ENCODE data around the gene QPRT. TPM values are rescaled to one million over a fixed set of nuclear protein-coding genes. Genes with fewer than 3 reads are reported as not detected.

The QPRT gene
- total and polyA plus RNA-seq, 7 experiments from 2014 or later: 0.54 to 6.5 (median 0.90) TPM

DNA sequence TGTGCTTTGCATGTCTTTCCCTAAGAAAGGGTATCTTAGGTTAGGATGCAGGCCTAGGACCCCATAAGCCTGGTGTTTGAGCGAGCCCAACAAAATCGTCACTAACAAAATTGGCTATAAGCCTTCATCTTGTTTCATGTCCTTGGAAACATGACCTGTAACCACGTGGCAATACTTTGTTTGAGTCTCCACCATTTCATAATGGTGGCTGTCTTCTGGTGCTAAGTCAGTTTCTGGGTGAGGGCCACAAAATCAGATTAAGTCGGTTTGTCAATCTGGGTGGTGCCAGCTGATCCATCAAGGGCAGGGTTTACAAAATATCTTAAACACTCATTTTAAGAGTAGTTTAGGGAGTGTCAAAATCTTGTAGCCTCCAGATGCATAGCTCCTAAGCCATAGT, 33.8 kb downstream of the QPRT start:
- Mint-ChIP-seq H3K27me3 (peaks cover 0 to 18% (median 0%) of the 10 kb centered on the region in 5 donors), H3K4me3 (no peak overlapping the region), H3K9me3 (no peaks in the 10 kb centered on the region), H3K4me1 (peaks cover 8 to 15% (median 12%) of the 10 kb centered on the region in 7 donors), H3K36me3 (no peaks in the 10 kb centered on the region), H3K27ac (peak overlapping the region in 1 of 9 donors; percentile 20)
- Histone ChIP-seq H3K4me3 (ENCODE audit: low read length) (no peak overlapping the region), H3K9me3 (ENCODE audit: control insufficient read depth in 2 of 3, low read length in 3 of 3) (no peaks in the 10 kb centered on the region), H3K27me3 (ENCODE audit: control insufficient read depth in 2 of 2, insufficient read depth in 2 of 2, low read length in 2 of 2) (no peaks in the 10 kb centered on the region), H3K27ac (ENCODE audit: low read depth, low read length) (no peak overlapping the region), H3K4me1 (ENCODE audit: control insufficient read depth in 2 of 2, insufficient read depth in 2 of 2, low read length in 2 of 2) (peaks cover 6% of the 10 kb centered on the region in 2 donors), H3K36me3 (ENCODE audit: control insufficient read depth in 2 of 3, insufficient read depth in 3 of 3, low read length in 3 of 3) (no peaks in the 10 kb centered on the region)
- CTCF ChIA-PET: interaction anchor here (0.8 to 14.9 kb wide), 3 partner anchors 8 to 17 kb away, joined by 3 to 134 read pairs (median 5); no protein-coding TSS in a partner anchor
- POLR2A ChIA-PET: interaction anchor here (0.6 to 4.5 kb wide), 7 partner anchors 11 to 78 kb away, joined by 3 to 28 read pairs (median 4); partner anchors contain the start of gene KIF22
- DNase-seq (no peak), ATAC-seq (no peak)
- intact Hi-C loops (cut with micrococcal nuclease): no loop called here

DNA sequence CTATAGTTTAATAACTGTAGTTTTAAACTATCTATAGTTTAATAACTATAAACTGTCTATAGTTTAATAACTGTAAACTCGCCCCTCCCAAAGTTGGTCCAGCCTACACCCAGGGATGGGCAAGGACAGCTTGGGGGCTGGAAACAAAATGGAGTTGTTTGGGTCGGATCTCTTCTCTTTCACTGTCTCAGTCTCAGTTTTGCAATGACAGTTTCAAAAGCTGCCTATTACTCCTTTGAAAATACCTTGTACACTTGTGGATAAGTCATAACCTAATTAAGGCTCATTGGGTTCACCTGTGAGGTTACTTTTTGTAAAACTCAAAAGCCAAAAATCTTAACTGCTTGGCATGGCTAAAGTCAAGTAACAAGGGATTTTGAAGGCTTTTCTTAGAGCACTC, 35.4 kb downstream of the QPRT start:
- H3K36me3 Mint-ChIP-seq: no peaks in the 10 kb centered on the region
- Histone ChIP-seq H3K9me3 (ENCODE audit: control insufficient read depth in 2 of 3, low read length in 3 of 3) (no peaks in the 10 kb centered on the region), H3K4me3 (ENCODE audit: low read length) (no peak overlapping the region), H3K36me3 (ENCODE audit: control insufficient read depth in 2 of 3, insufficient read depth in 3 of 3, low read length in 3 of 3) (no peaks in the 10 kb centered on the region), H3K4me1 (ENCODE audit: control insufficient read depth in 2 of 2, insufficient read depth in 2 of 2, low read length in 2 of 2) (peaks cover 6% of the 10 kb centered on the region in 2 donors), H3K27ac (ENCODE audit: low read depth, low read length) (no peak overlapping the region), H3K27me3 (ENCODE audit: control insufficient read depth in 2 of 2, insufficient read depth in 2 of 2, low read length in 2 of 2) (no peaks in the 10 kb centered on the region)
- peaks cover 8 to 15% (median 12%) of the 10 kb centered on the region in 7 donors for H3K4me1 Mint-ChIP-seq
- H3K4me3 Mint-ChIP-seq: no peak overlapping the region
- no peak for DNase-seq
- ChIA-PET CTCF (interaction anchor here (1.7 to 14.9 kb wide), 2 partner anchors 14 to 16 kb away, joined by 9 to 134 read pairs; no protein-coding TSS in a partner anchor), POLR2A (interaction anchor here (1.0 to 4.8 kb wide), 4 partner anchors 9 to 31 kb away, joined by 3 to 34 read pairs (median 3); no protein-coding TSS in a partner anchor)
- H3K27me3 Mint-ChIP-seq: peaks cover 0 to 22% (median 0%) of the 10 kb centered on the region in 5 donors
- no peak for ATAC-seq
- no peaks in the 10 kb centered on the region for H3K9me3 Mint-ChIP-seq
- intact Hi-C loops (cut with micrococcal nuclease): no loop called here
- H3K27ac Mint-ChIP-seq: no peak overlapping the region

DNA sequence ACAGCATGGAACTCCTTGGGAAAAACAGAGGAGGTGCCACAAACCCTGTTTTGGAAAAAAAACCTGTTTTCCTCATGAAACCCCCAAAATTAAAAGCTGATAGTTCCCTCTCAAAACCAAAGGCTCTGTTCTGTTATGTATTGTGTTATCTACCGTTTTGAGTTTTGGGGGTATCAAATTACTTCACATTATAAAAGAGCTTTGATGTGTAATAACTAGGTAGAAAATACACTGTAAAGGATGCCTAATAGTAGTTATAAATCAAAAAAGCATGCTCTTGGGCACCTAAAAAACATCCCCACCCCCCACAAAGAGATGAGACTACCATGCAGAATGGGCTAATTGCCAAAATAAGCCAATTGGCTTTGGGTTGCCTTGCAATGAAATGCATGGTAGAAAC, 36.0 kb downstream of the QPRT start:
- intact Hi-C loops (cut with micrococcal nuclease): no loop called here
- no peaks in the 10 kb centered on the region for H3K9me3 Mint-ChIP-seq
- no peaks in the 10 kb centered on the region for H3K36me3 Mint-ChIP-seq
- no peak overlapping the region for H3K4me3 ChIP-seq (ENCODE audit: low read length)
- H3K27me3 Mint-ChIP-seq: peaks cover 0 to 20% (median 0%) of the 10 kb centered on the region in 5 donors
- H3K36me3 ChIP-seq (ENCODE audit: control insufficient read depth in 2 of 3, insufficient read depth in 3 of 3, low read length in 3 of 3): no peaks in the 10 kb centered on the region
- ATAC-seq (no peak), DNase-seq (no peak)
- no peaks in the 10 kb centered on the region for H3K9me3 ChIP-seq (ENCODE audit: control insufficient read depth in 2 of 3, low read length in 3 of 3)
- peaks cover 3 to 6% of the 10 kb centered on the region in 2 donors for H3K4me1 ChIP-seq (ENCODE audit: control insufficient read depth in 2 of 2, insufficient read depth in 2 of 2, low read length in 2 of 2)
- H3K27me3 ChIP-seq (ENCODE audit: control insufficient read depth in 2 of 2, insufficient read depth in 2 of 2, low read length in 2 of 2): no peaks in the 10 kb centered on the region
- ChIA-PET CTCF (interaction anchor here (1.7 to 14.9 kb wide), 2 partner anchors 15 kb away, joined by 9 to 134 read pairs; no protein-coding TSS in a partner anchor), POLR2A (interaction anchor here (0.6 to 4.8 kb wide), 5 partner anchors 8 to 79 kb away, joined by 3 to 34 read pairs (median 3); no protein-coding TSS in a partner anchor)
- no peak overlapping the region for H3K27ac Mint-ChIP-seq
- peaks cover 8 to 11% (median 9%) of the 10 kb centered on the region in 7 donors for H3K4me1 Mint-ChIP-seq
- H3K27ac ChIP-seq (ENCODE audit: low read depth, low read length): no peak overlapping the region
- H3K4me3 Mint-ChIP-seq: no peak overlapping the region

DNA sequence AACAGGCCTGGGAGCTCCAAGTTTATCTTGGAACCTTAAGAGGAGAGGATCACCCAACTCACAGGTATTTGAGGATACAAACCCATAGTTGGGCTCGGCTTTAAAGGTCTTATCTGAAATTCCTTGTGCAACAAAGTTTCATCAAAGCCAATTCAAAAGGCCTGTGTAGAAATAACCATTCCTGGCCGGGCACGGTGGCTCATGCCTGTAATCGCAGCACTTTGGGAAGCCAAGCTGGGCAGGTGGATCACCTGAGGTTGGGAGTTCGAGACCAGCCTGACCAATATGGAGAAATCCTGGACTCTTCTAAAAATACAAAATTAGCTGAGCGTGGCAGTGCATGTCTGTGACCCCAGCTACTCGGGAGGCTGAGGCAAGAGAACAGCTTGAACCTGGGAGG, 38.1 kb downstream of the QPRT start:
- H3K27ac ChIP-seq (ENCODE audit: low read depth, low read length): no peak overlapping the region
- H3K4me1 Mint-ChIP-seq: peaks cover 8 to 12% (median 11%) of the 10 kb centered on the region in 7 donors
- ChIA-PET CTCF (interaction anchor here (0.8 to 14.9 kb wide), 4 partner anchors 17 to 38 kb away, joined by 3 to 134 read pairs (median 3); no protein-coding TSS in a partner anchor), POLR2A (interaction anchor here (0.7 to 4.8 kb wide), 3 partner anchors 16 to 29 kb away, joined by 3 to 34 read pairs (median 6); partner anchors contain the start of gene C16orf54)
- no peak overlapping the region for H3K27ac Mint-ChIP-seq
- H3K27me3 ChIP-seq (ENCODE audit: control insufficient read depth in 2 of 2, insufficient read depth in 2 of 2, low read length in 2 of 2): no peaks in the 10 kb centered on the region
- H3K4me3 ChIP-seq (ENCODE audit: low read length): no peak overlapping the region
- intact Hi-C loops (cut with micrococcal nuclease): no loop called here
- no peaks in the 10 kb centered on the region for H3K4me1 ChIP-seq (ENCODE audit: control insufficient read depth in 2 of 2, insufficient read depth in 2 of 2, low read length in 2 of 2)
- H3K36me3 ChIP-seq (ENCODE audit: control insufficient read depth in 2 of 3, insufficient read depth in 3 of 3, low read length in 3 of 3): no peaks in the 10 kb centered on the region
- H3K9me3 Mint-ChIP-seq: peaks cover 0 to 1% (median 0%) of the 10 kb centered on the region in 11 donors
- no peak for DNase-seq
- no peaks in the 10 kb centered on the region for H3K36me3 Mint-ChIP-seq
- H3K4me3 Mint-ChIP-seq: no peak overlapping the region
- no peaks in the 10 kb centered on the region for H3K9me3 ChIP-seq (ENCODE audit: control insufficient read depth in 2 of 3, low read length in 3 of 3)
- ATAC-seq: no peak
- peaks cover 0 to 17% (median 0%) of the 10 kb centered on the region in 5 donors for H3K27me3 Mint-ChIP-seq

DNA sequence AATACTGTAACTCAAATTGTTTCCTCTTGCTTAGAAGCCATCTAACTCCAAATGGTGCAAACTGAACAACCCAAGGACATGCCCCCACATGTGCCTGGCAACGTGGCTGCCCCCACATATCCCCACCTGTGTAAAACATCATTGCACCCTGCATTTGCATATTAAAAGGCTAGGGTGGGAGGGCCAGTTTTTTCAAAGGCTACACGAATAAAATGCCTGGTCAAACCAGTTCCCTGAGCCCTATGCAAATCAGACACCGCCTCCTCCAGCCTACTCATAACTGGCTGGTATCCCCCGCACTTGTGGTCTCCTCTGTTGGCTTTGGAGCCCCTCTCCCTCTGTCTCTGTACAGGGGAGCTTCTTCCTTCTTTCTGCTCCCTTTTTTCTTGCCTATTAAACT, 40.1 kb downstream of the QPRT start:
- Histone ChIP-seq H3K27ac (ENCODE audit: low read depth, low read length) (no peak overlapping the region), H3K9me3 (ENCODE audit: control insufficient read depth in 2 of 3, low read length in 3 of 3) (no peaks in the 10 kb centered on the region), H3K4me3 (ENCODE audit: low read length) (no peak overlapping the region), H3K36me3 (ENCODE audit: control insufficient read depth in 2 of 3, insufficient read depth in 3 of 3, low read length in 3 of 3) (no peaks in the 10 kb centered on the region), H3K4me1 (ENCODE audit: control insufficient read depth in 2 of 2, insufficient read depth in 2 of 2, low read length in 2 of 2) (no peaks in the 10 kb centered on the region), H3K27me3 (ENCODE audit: control insufficient read depth in 2 of 2, insufficient read depth in 2 of 2, low read length in 2 of 2) (no peaks in the 10 kb centered on the region)
- Mint-ChIP-seq H3K27me3 (peaks cover 0 to 17% (median 0%) of the 10 kb centered on the region in 5 donors), H3K36me3 (no peaks in the 10 kb centered on the region), H3K4me1 (peaks cover 10 to 16% (median 12%) of the 10 kb centered on the region in 7 donors), H3K9me3 (peaks cover 0 to 1% (median 0%) of the 10 kb centered on the region in 11 donors), H3K4me3 (peak overlapping the region in 1 of 10 donors; percentile 25), H3K27ac (peak overlapping the region in 1 of 9 donors; percentile 29)
- intact Hi-C loops (cut with micrococcal nuclease): no loop called here
- DNase-seq (no peak), ATAC-seq (no peak)
- ChIA-PET POLR2A (interaction anchor here (0.6 to 1.4 kb wide), 2 partner anchors 19 to 25 kb away, joined by 3 to 4 read pairs; no protein-coding TSS in a partner anchor), CTCF (interaction anchor here (0.6 to 14.9 kb wide), 4 partner anchors 19 to 561 kb away, joined by 3 to 134 read pairs (median 5); partner anchors contain the start of gene KIF22)

DNA sequence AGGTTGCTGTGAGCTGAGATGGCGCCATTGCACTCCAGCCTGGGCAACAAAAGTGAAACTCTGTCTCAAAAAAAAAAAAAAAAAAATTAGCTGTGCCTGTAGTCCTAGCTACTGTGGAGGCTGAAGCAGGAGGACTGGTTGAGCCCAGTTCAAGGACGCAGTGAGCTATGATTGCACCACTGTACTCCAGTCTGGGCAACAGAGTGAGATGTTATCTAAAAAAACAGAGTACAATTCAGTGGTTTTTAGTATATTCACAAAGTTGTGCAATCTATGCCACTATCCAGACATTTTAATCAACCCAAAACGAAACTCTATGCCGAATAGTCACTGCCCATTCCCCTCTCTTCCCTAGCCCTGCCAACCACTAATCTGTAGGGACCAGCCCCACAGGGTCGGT, 41.7 kb downstream of the QPRT start:
- CTCF ChIA-PET: interaction anchor here (0.6 to 14.9 kb wide), 8 partner anchors 9 to 598 kb away, joined by 3 to 134 read pairs (median 5); no protein-coding TSS in a partner anchor
- intact Hi-C loops (cut with micrococcal nuclease): loop anchor here in 1 of 2 donors (1.0 kb wide), 4 partner anchors 10 to 70 kb away; partner anchors contain the start of gene KIF22
- no peak for DNase-seq

More for the DNA sequence above, 41.7 kb downstream of the QPRT start:
- POLR2A ChIA-PET: interaction anchor here (0.6 to 1.8 kb wide), 2 partner anchors 13 to 69 kb away, joined by 3 to 5 read pairs; no protein-coding TSS in a partner anchor
- H3K27me3 Mint-ChIP-seq: peaks cover 0 to 6% (median 0%) of the 10 kb centered on the region in 5 donors
- peaks cover 11 to 24% (median 20%) of the 10 kb centered on the region in 7 donors for H3K4me1 Mint-ChIP-seq
- ATAC-seq: no peak
- no peaks in the 10 kb centered on the region for H3K9me3 ChIP-seq (ENCODE audit: control insufficient read depth in 2 of 3, low read length in 3 of 3)
- no peak overlapping the region for H3K27ac Mint-ChIP-seq
- no peak overlapping the region for H3K27ac ChIP-seq (ENCODE audit: low read depth, low read length)
- peak overlapping the region in 1 of 10 donors; percentile 49 for H3K4me3 Mint-ChIP-seq
- no peaks in the 10 kb centered on the region for H3K4me1 ChIP-seq (ENCODE audit: control insufficient read depth in 2 of 2, insufficient read depth in 2 of 2, low read length in 2 of 2)
- H3K36me3 ChIP-seq (ENCODE audit: control insufficient read depth in 2 of 3, insufficient read depth in 3 of 3, low read length in 3 of 3): no peaks in the 10 kb centered on the region
- H3K9me3 Mint-ChIP-seq: peaks cover 0 to 1% (median 0%) of the 10 kb centered on the region in 11 donors
- no peak overlapping the region for H3K4me3 ChIP-seq (ENCODE audit: low read length)
- no peaks in the 10 kb centered on the region for H3K27me3 ChIP-seq (ENCODE audit: control insufficient read depth in 2 of 2, insufficient read depth in 2 of 2, low read length in 2 of 2)
- H3K36me3 Mint-ChIP-seq: no peaks in the 10 kb centered on the region
